ENCODE measurements around the gene GBP5.
"Not testable (repeated sequence)": the region's sequence is repeated elsewhere in the genome, so short reads cannot be mapped to it uniquely, and the experiment has no call there.

GBP5 gene

GRCh38 chr1:89259283-89259971, 13.2 kb downstream of the GBP5 start:
- H3K36me3 ChIP-seq (ENCODE audit: control insufficient read depth, low read length) = no peaks in the 10 kb centered on the region
- H3K79me2 ChIP-seq (ENCODE audit: control insufficient read depth, low read length) = no peaks in the 10 kb centered on the region
- no peak overlapping the region for H3K27ac ChIP-seq (ENCODE audit: low read depth, low read length)
- H4K20me1 ChIP-seq (ENCODE audit: control insufficient read depth, insufficient read depth, low read depth, low read length) = no peaks in the 10 kb centered on the region
- TF ChIP-seq CTCF (IDR thresholded peaks at IDR 0.05; ENCODE audit: low read depth, low read length, poor library complexity, severe bottlenecking) (no peak), EZH2phosphoT487 (IDR thresholded peaks at IDR 0.05; ENCODE audit: borderline replicate concordance, low read length) (no peak)
- no peaks in the 10 kb centered on the region for H3F3A ChIP-seq (ENCODE audit: control insufficient read depth, insufficient read depth)
- no peak overlapping the region for H3K4me2 ChIP-seq (ENCODE audit: low read length)
- no peaks in the 10 kb centered on the region for H3K4me1 ChIP-seq (ENCODE audit: control insufficient read depth, low read length)
- no peaks in the 10 kb centered on the region for H3K9me2 ChIP-seq (replicated peaks; ENCODE audit: control insufficient read depth, low read length)
- no peaks in the 10 kb centered on the region for H3K9me3 ChIP-seq (ENCODE audit: control insufficient read depth, insufficient read depth, low read length)
- H3K27me3 ChIP-seq (ENCODE audit: control insufficient read depth, low read length) = 0 out of 2 replicates have a peak, but pooled peaks cover 3% of the 10 kb centered on the region
- no peak overlapping the region for H3K4me3 ChIP-seq (ENCODE audit: low read length)

GRCh38 chr1:89257041-89257440, 15.6 kb downstream of the GBP5 start:
- Histone ChIP-seq H3K36me3 (ENCODE audit: control insufficient read depth, low read length) (no peaks in the 10 kb centered on the region), H4K20me1 (ENCODE audit: control insufficient read depth, insufficient read depth, low read depth, low read length) (no peaks in the 10 kb centered on the region), H3F3A (ENCODE audit: control insufficient read depth, insufficient read depth) (no peaks in the 10 kb centered on the region), H3K27ac (ENCODE audit: low read depth, low read length) (no peak overlapping the region), H3K79me2 (ENCODE audit: control insufficient read depth, low read length) (no peaks in the 10 kb centered on the region), H3K4me2 (ENCODE audit: low read length) (no peak overlapping the region), H3K27me3 (ENCODE audit: control insufficient read depth, low read length) (0 out of 2 replicates have a peak, but pooled peaks cover 3% of the 10 kb centered on the region), H3K9me3 (ENCODE audit: control insufficient read depth, insufficient read depth, low read length) (no peaks in the 10 kb centered on the region), H3K4me3 (ENCODE audit: low read length) (no peak overlapping the region), H3K9me2 (replicated peaks; ENCODE audit: control insufficient read depth, low read length) (no peaks in the 10 kb centered on the region), H3K4me1 (ENCODE audit: control insufficient read depth, low read length) (no peaks in the 10 kb centered on the region)
- TF ChIP-seq EZH2phosphoT487 (IDR thresholded peaks at IDR 0.05; ENCODE audit: borderline replicate concordance, low read length) = no peak
- TF ChIP-seq CTCF (IDR thresholded peaks at IDR 0.05; ENCODE audit: low read depth, low read length, poor library complexity, severe bottlenecking) = no peak

- H3K9me3 ChIP-seq (ENCODE audit: control insufficient read depth, insufficient read depth, low read length); H3K9me2 ChIP-seq (replicated peaks; ENCODE audit: control insufficient read depth, low read length); H3K27ac ChIP-seq (ENCODE audit: low read depth, low read length); H3K36me3 ChIP-seq (ENCODE audit: control insufficient read depth, low read length); H3K27me3 ChIP-seq (ENCODE audit: control insufficient read depth, low read length); H3K79me2 ChIP-seq (ENCODE audit: control insufficient read depth, low read length); H3K4me1 ChIP-seq (ENCODE audit: control insufficient read depth, low read length); H3K4me3 ChIP-seq (ENCODE audit: low read length); H3F3A ChIP-seq (ENCODE audit: control insufficient read depth, insufficient read depth); H4K20me1 ChIP-seq (ENCODE audit: control insufficient read depth, insufficient read depth, low read depth, low read length); H3K4me2 ChIP-seq (ENCODE audit: low read length): not testable (repeated sequence)
These were observed 17.1 kb downstream of the GBP5 start for GRCh38 chr1:89255581-89255980.

- Histone ChIP-seq H3K9me2 (replicated peaks; ENCODE audit: control insufficient read depth, low read length) (no peaks in the 10 kb centered on the region), H3K4me3 (ENCODE audit: low read length) (no peak overlapping the region), H3K4me1 (ENCODE audit: control insufficient read depth, low read length) (no peaks in the 10 kb centered on the region), H3K79me2 (ENCODE audit: control insufficient read depth, low read length) (no peaks in the 10 kb centered on the region), H4K20me1 (ENCODE audit: control insufficient read depth, insufficient read depth, low read depth, low read length) (no peaks in the 10 kb centered on the region), H3K9me3 (ENCODE audit: control insufficient read depth, insufficient read depth, low read length) (no peaks in the 10 kb centered on the region), H3K36me3 (ENCODE audit: control insufficient read depth, low read length) (no peaks in the 10 kb centered on the region), H3K27ac (ENCODE audit: low read depth, low read length) (no peak overlapping the region), H3F3A (ENCODE audit: control insufficient read depth, insufficient read depth) (no peaks in the 10 kb centered on the region), H3K27me3 (ENCODE audit: control insufficient read depth, low read length) (0 out of 2 replicates have a peak, but pooled peaks cover 3% of the 10 kb centered on the region), H3K4me2 (ENCODE audit: low read length) (no peak overlapping the region)
- TF ChIP-seq CTCF (IDR thresholded peaks at IDR 0.05; ENCODE audit: low read depth, low read length, poor library complexity, severe bottlenecking) (no peak), EZH2phosphoT487 (IDR thresholded peaks at IDR 0.05; ENCODE audit: borderline replicate concordance, low read length) (no peak)
These were observed 17.9 kb downstream of the GBP5 start for GRCh38 chr1:89254658-89255287.

Data from DOHH2 (cell line).